ENCODE results near the gene NKD1.
A peak's percentile ranks its signal among the peaks of the same experiment; 100 is the strongest.

Gene NKD1

DNA sequence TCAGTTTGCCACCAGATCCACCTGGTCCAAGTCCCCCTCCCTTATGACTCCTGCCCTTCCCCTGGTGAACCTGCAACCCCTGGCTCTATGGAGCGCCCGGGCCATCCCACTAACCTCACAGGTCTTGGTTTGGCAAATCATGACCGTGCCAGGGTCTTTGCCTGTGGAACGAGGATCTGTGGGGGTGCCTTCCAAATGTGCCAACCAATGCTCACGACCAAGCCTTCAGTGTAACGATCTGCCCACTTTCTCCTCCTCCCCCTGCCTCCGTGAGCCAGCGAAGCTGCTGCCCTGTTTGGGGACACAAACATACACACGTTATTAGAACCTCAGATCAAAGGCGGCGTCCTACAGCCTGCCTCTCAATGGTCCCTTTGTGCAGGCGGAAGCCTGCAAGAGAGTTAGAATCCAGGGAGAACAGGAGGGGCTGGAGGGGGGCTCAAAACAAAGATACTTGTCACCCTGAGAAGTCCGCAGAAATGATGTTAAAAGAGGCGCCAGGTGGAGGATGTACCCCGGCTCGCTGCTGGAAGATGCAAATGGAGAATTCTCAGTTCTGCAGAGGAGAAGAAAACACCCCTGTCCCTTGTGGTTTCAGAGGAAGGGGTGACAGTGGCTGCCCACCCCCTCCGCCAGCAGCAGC lies 9.0 kb upstream of the NKD1 start:
- DNase-seq: no peak

DNA sequence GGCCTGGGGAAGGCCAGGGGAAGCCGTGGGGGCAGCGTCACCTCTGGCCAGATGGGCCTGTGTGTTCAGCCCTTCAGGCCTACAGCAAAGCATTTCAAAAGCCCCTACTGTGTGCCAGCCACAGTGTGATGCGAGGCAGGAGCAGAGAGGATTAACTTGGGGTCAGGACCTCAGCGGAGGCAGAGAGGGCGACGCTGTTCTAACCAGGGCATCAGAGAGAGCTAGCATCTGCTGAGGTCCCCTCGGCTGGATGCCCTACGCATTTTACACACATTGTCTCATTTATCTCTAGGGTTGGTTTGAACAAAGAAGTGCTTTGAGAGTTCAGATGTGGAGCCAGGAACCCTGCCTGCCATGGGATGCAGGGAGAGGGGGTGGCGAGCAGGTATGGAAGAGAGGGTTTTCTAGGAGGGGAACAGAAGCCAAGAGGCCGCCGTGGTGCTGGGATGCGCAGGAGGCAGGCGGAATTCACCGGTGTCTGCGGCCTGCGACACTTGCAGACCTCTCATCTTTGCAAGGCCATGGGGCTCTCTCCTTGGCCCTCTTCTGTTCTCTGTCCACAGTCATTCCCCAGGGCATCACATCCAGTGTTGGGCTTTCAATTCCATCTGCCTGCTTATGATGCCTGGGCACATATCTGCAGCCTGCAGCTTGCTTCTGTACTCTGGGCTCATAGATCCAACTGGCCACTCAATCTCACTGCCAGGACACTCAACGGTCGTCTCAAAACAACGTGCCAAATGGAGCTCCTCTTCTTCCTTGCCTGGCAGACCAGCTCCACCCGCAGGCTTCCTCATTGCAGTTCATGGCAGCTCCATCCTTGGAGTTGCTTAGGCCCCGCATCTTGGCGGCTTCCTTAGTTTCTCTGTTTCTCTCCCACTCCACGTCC lies 8.1 kb upstream of the NKD1 start:
- no peak for DNase-seq

DNA sequence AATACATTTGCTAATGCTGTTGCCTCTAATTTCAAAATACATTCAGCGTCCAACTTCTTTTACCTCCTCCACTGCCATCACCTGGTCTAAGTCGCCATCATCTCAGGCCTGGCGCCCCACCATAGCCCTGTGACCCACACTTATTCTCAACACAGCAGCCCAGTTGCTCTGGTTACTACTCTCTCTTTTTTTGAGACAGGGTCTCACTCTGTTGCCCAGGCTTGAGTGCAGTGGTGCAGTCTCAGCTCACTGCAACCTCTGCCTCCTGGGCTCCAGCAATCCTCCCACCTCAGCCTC lies 7.5 kb upstream of the NKD1 start:
- no peak for DNase-seq

GRCh38 chr16:50542703-50543102 lies 5.5 kb upstream of the NKD1 start:
- no peak for DNase-seq

DNA sequence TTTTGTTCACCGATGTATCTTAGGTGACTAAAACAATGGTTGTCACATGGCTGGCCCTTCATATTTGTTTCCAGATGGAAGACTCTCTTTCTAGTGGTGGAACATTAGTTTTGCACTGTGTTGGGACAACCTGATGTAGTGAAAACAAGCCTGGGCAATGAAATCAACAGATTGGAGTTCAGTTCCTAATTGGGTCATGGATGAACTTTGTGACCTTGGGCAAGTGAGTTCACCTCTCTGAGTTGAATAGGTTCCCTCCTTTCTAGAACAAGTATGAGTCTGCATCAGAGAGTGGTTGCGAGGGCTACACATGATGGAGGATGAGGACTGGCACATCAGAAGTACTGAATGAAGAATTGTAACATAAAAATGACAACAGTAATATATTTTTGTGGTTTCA lies 2.1 kb upstream of the NKD1 start:
- no peak for DNase-seq

DNA sequence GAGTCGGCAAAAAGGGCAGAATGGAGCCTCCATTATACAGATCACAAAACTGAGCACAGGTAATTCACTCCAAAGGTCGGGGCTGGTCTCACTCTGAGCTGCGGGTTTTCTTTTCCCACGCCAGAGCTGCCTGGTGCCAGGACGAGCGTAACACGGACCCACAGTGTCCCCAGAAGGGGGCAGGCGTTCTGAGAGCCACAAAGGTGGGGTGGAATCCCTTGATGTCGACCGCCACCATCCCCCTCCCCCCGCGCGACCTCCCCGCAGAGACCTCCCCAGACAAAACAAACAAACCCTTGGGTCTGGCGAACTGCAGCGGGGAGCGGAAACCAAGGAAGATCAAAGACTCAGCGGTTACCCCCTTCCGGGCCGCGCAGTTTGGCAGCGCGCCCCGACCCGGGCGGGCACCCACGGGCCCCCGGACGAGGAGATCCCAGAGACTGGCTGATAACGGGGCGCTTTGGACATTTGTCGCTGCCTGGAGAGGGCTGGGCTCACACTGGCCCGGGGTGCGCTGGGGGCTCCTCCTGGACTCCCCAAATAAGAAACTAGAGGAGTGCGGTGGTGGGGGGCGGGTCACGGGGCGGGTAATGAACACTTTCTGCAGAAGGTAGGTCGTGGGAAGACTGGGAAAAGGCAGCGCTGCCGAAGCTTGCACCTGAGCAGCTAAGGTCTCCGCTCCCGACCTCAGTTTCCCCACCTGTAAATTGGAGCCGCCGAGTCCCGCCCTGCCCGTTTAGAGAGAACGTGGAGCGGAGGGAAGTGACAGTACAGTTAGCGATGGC lies 664 bp upstream of the NKD1 start:
- peak; percentile 91 for DNase-seq

DNA sequence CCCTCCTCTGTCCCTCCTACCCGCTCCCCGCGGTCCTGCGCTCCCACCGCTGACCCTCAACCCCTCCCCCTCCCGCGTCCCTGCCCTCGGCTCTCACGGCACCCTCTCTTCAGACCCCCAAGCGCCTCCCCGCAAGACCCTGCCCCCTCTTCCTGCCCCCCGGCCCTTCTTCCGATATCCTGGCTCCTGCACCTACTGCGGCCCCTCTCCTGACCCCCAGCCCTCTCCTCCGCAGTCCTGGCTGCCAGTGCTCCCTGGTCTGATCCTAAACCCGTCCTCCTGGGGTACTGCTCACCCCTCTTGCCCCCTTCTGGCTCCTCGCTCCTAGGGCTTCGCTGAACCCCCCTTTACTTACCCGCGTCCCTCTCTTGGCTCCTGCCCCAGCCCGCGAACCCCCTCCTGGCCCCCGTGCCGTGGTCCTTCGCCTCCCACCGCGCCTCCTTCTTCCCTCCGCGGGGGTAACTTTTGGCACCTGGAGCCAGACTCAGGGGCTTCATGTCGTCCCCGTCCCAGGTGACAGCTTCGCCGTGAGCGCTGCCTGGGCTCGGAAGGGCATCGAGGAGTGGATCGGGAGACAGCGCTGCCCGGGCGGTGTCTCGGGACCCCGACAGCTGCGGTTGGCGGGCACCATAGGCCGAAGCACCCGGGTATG lies 839 bp downstream of the NKD1 start:
- DNase-seq: no peak

GRCh38 chr16:50549561-50549915 lies 1.3 kb downstream of the NKD1 start:
- DNase-seq: no peak

DNA sequence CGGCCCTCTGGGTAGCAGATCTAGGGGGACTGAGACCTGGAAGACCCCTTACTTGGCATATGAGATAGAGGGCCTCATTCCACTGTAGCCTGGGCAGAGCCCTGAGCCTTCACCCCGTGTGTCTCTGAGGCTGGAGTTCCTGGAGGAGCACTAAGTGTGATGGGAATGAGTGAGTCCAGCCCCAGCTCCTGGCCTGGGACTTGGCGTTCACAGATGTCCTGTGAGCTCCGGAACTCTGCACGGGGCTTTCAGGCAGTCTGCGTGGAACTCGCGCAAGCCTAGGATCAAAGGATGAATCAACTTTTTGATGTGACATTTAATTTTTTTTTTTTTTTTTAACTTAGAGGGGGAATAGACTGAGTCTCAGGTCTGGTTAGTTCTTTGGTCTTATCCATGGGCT lies 1.8 kb downstream of the NKD1 start:
- DNase-seq: no peak

DNA sequence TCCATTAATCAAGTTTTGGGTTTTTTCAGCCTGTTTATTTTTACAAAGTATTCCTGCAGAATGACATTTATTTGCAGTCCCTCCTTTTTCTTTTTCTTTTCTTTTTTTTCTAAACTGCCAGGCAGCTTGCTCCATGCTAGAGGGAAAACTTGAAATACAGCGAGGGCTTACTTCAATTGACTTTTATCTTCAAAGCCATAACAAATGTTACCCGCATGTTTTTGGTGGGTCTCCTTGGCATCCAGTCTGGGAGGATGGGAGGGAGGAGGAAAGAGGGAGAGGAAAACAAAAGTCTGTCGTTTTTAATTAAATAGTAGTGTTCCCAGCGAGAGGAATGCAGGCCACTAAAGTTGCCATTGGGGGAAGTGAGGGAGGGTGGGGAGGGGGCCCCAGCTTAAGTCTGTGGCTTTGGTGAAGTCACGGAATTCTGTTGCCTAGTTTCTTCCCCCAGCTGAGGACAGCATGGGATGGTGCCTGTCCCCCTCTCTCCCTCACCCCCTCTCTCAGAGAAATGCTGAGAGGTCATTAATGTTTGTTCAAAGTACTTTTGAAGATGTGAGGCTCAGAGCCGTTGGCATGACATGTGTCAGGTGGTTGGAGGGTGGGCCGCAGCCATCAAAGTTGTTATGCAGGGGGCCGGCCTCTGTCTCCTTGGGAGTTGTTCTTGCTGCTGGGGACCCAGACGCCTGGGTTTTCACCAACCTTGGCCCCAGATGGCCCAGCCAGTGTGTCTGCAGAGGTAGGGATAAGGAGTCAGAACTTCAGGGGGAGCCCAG lies 2.9 kb downstream of the NKD1 start:
- DNase-seq: no peak

DNA sequence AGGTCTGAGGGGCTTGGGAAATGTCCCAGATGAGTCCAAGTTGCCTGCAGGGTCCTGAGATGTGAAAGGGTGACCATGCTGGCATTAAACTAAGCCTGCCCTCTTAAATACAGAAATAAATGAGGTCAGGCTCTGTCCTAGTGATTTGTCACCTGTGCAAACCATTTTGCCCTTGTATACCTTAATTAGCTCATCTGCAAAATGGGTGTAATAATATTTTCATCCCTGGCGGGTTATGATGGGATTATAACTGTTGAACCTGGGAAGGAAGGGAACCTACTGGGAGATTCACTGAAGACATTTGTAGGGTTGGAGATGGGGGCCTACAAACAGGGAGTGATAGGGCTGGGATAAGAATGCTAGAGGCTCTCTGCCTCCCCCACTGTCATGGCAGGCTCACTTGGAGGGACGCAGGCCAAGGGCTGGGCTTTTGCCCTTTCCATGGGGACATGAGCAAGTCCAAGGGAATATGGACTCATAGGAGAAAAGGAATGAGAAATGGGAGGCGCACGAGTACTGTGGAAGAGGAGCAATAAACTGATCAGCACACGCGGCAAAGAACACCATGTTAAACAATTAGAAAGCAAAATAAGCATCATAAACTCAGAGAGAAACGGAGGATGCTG lies 4.4 kb downstream of the NKD1 start:
- DNase-seq: no peak

GRCh38 chr16:50553182-50553710 lies 5.0 kb downstream of the NKD1 start:
- no peak for DNase-seq

- no peak for DNase-seq
These were observed 5.7 kb downstream of the NKD1 start for GRCh38 chr16:50553731-50554360.

DNA sequence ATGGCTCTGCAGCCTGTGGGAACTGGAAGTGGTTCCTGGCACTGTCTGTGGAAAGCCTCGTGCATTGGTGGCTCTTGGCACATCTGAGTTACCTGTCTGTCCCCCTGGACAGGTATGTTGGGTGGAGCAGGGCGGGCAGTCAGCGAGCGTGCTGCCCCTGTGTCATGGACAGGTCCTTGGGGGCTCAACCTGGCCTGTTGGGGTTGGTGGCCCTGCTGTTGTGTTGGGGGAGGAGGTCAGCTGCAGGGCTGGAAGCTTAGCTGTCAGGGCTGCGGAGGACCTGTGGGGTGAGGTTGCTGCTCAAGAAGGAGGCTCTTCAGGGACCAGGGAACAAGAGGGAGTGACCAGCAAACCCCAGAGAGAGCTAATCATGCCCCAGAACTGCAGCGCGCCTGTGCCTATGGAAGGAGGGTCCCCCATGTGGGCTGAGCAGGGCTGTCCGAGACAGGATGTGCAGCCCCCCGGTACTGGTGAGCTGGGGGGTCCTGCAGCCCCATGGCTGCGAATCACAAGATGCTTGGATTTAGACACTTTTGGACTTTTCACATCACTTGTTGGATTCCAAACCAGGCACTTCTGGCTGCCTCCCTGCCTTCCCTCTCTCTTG lies 7.2 kb downstream of the NKD1 start:
- no peak for DNase-seq

GRCh38 chr16:50555952-50556673 lies 7.9 kb downstream of the NKD1 start:
- no peak for DNase-seq

DNA sequence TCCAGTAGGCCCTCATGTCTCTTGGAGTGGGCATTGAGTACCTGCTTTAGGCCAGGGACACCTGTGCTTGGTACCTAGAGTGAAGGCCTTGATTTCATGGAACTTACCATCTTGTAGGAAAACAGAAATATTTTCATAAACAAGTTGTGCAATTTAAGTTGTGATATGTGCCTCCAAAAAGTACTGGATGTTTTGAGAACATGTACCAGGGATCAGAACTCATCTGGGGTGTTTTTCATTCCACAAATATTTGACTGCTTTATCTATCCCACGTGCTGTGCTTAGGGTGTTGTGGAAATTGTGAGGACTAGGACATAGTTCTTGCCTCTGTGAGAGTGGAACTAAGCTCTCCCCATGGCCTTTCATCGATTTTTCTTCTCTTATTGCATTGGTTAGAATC lies 8.8 kb downstream of the NKD1 start:
- no peak for DNase-seq

- no peak for DNase-seq
These were observed 10.7 kb downstream of the NKD1 start for GRCh38 chr16:50558913-50559312.

- no peak for DNase-seq
These were observed 11.1 kb downstream of the NKD1 start for GRCh38 chr16:50559342-50559741.

DNA sequence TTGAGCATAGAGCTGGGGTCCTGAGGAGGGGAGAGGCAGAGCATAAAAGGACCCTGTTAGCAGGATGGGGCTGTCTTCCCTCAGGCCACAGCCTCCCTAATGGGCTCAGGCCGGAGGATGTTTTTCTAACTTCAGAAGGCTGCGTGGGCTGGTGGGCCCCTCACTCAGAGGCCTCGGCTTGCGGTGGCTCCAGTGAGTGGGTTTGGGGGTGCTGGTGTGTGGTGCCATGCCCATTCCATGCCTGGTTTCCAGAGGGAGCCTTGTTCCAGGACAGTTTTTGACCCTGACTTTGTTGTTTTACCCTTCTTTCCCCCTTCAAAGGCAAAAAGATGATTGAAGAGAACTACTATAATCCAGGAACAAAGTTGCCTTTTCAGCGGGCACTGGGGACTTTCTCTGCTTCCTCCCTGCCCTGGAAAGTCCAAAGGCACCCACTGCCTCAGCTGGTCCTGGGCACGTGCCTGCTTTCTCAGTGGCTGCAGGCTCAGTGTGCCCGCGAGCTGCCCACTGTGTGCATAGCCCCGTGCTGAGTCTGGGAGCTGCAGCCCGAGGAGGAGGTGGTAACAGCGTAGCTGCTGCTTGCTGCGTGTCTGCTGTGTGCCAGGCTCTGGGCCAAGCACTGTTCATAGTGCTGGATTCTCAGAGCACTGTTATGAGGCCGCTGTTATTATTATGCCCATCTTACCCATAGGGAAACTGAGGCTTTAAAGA lies 11.8 kb downstream of the NKD1 start:
- DNase-seq: no peak
